GM12878 (cell line): ENCODE measurements around the gene KRTAP19-1. TPM values are rescaled to one million over a fixed set of nuclear protein-coding genes. Genes with fewer than 3 reads are reported as not detected.

ENCODE experiments used
- ATAC-seq: fragments of 200-7000 bp; cut with Tn5 transposase; 3 replicates; pipeline ENCODE4 v1.9.1; 2020; ENCODE audit warnings: mild to moderate bottlenecking, moderate library complexity
- BruUV-seq: library from RNA; stranded (reverse); fragments of 400-500 nt; replicated peaks from 2 replicates; lab custom pipeline; 2021; lab: Mats Ljungman, UMichigan
- CTCF ChIA-PET: fragments of 300-600 bp; sonication (Branson Sonifier 250); formaldehyde crosslinking; extraction: SDS; loops from one replicate; lab custom pipeline; 2021; ENCODE audit warnings: inconsistent platforms; lab: Yijun Ruan, JAX
- POLR2A ChIA-PET: fragments of 350-600 bp; formaldehyde crosslinking; extraction: SDS; loops from one replicate; lab custom pipeline; 2021; ENCODE audit warnings: inconsistent platforms; lab: Charles Lee
- RAD21 ChIA-PET: fragments of 300-600 bp; sonication (Branson Sonifier 250); formaldehyde crosslinking; loops from one replicate; lab custom pipeline; 2023; ENCODE audit warnings: antibody characterized with exemption; ENCODE audit not compliant: unreplicated experiment; lab: Charles Lee
- SMC1A ChIA-PET: fragments of 300-600 bp; sonication (Branson Sonifier 250); formaldehyde crosslinking; loops from one replicate; lab custom pipeline; 2023; ENCODE audit not compliant: unreplicated experiment, uncharacterized antibody; lab: Charles Lee
- DNase-seq: peaks from one replicate; pipeline ENCODE4 v3.0.0-alpha.2; 2011; ENCODE audit warnings: low read depth, low spot score
- FAIRE-seq: peaks from 3 replicates; lab custom pipeline; 2011; peaks lifted over from hg19 to GRCh38; lab: Jason Lieb, UNC
- H2AFZ ChIP-seq: 2 replicates; pipeline ENCODE4 v1.6.0; 2011; ENCODE audit warnings: low read depth, low read length, control low read depth; ENCODE audit not compliant: control insufficient read depth
- H3K27ac ChIP-seq: 2 replicates; pipeline ENCODE4 v1.5.1; 2011; ENCODE audit warnings: control low read depth; ENCODE audit not compliant: control insufficient read depth, insufficient read depth
- H3K27me3 ChIP-seq, 2 experiments: replicated peaks in 1 of 2; 2 replicates each; pipeline versions ENCODE4 v1.6.0 to v1.6.1; 2011; ENCODE audit warnings: low read length in 1 of 2; ENCODE audit not compliant: control insufficient read depth in 2 of 2, insufficient read depth in 2 of 2
- H3K36me3 ChIP-seq, 2 experiments: 2 replicates each; pipeline ENCODE4 v1.5.1; 2011; ENCODE audit warnings: low read length in 1 of 2; ENCODE audit not compliant: control insufficient read depth in 2 of 2, insufficient read depth in 2 of 2
- H3K4me1 ChIP-seq: 2 replicates; pipeline ENCODE4 v1.6.1; 2011; ENCODE audit warnings: mild to moderate bottlenecking, low read length, moderate library complexity, mixed read lengths; ENCODE audit not compliant: control insufficient read depth, insufficient read depth
- H3K4me2 ChIP-seq: 2 replicates; pipeline ENCODE4 v1.6.0; 2011; ENCODE audit warnings: control low read depth; ENCODE audit not compliant: control insufficient read depth, insufficient read depth
- H3K4me3 ChIP-seq: fragments of 200-600 bp; sonication (generic); 2 replicates; pipeline ENCODE4 v1.5.1; 2016
- H3K79me2 ChIP-seq: 2 replicates; pipeline ENCODE4 v1.6.0; 2011; ENCODE audit warnings: low read length; ENCODE audit not compliant: control insufficient read depth, insufficient read depth
- H3K9ac ChIP-seq: 2 replicates; pipeline ENCODE4 v1.8.0; 2011; ENCODE audit warnings: low read length, control low read depth, mixed read lengths; ENCODE audit not compliant: control insufficient read depth, insufficient read depth
- H3K9me3 ChIP-seq: replicated peaks from 3 replicates; pipeline ENCODE4 v1.5.1; 2011; ENCODE audit warnings: mild to moderate bottlenecking, low read length; ENCODE audit not compliant: control insufficient read depth, insufficient read depth
- H4K20me1 ChIP-seq: 2 replicates; pipeline ENCODE4 v1.6.0; 2011; ENCODE audit not compliant: control insufficient read depth, insufficient read depth
- BHLHE40 ChIP-seq, 2 experiments: fragments of 450-650 bp in 1 of 2; IDR thresholded peaks; 2 replicates each; pipeline ENCODE4 v1.6.1; 2011 to 2017; ENCODE audit warnings: low read depth in 2 of 2, borderline replicate concordance in 1 of 2, improper control_type of control experiment in 1 of 2, low read length in 1 of 2, mild to moderate bottlenecking in 1 of 2
- CBX3 ChIP-seq: fragments of 200-600 bp; sonication (generic); IDR thresholded peaks from 2 replicates; pipeline ENCODE4 v1.6.1; 2016; ENCODE audit warnings: low read depth, borderline replicate concordance
- EGR1 ChIP-seq, 2 experiments: IDR thresholded peaks; 1 replicate in 1 of 2; 2 replicates in 1 of 2; pipeline ENCODE4 v1.6.1; 2011 to 2012; ENCODE audit warnings: low read depth in 2 of 2, low read length in 2 of 2, borderline replicate concordance in 1 of 2, mild to moderate bottlenecking in 1 of 2, moderate library complexity in 1 of 2
- HDGF ChIP-seq: fragments of 450-650 bp; IDR thresholded peaks from 2 replicates; pipeline ENCODE4 v1.6.1; 2016; ENCODE audit warnings: antibody characterized with exemption
- JUND ChIP-seq: IDR thresholded peaks from 2 replicates; pipeline ENCODE4 v1.6.1; 2012; ENCODE audit warnings: low read depth, mild to moderate bottlenecking, low read length, improper control_type of control experiment, moderate library complexity
- KDM1A ChIP-seq: fragments of 200-600 bp; sonication (generic); IDR thresholded peaks from 2 replicates; pipeline ENCODE4 v1.6.1; 2016; ENCODE audit warnings: borderline replicate concordance
- MYC ChIP-seq: IDR thresholded peaks from 2 replicates; pipeline ENCODE4 v1.6.1; 2011; ENCODE audit warnings: mild to moderate bottlenecking, low read length, moderate library complexity, inconsistent platforms; ENCODE audit not compliant: insufficient read depth, insufficient replicate concordance, insufficient read length, severe bottlenecking
- RCOR1 ChIP-seq: conservative IDR thresholded peaks from 2 replicates; pipeline ENCODE4 v1.6.1; 2012; ENCODE audit warnings: low read depth, low read length, improper control_type of control experiment
- SMAD5 ChIP-seq: IDR thresholded peaks from 2 replicates; pipeline ENCODE4 v1.6.1; 2016; ENCODE audit warnings: antibody characterized with exemption, low read depth
- SREBF1 ChIP-seq: IDR thresholded peaks from 2 replicates; pipeline ENCODE4 v1.6.1; 2012; ENCODE audit warnings: mild to moderate bottlenecking, low read length
- TARDBP ChIP-seq: IDR thresholded peaks from 2 replicates; pipeline ENCODE4 v1.6.1; 2016; ENCODE audit warnings: borderline replicate concordance
- WGBS: methylation state at CpG from one replicate; pipeline ENCODE4 v1.1.6; 2016; ENCODE audit warnings: low lambda C conversion rate; ENCODE audit not compliant: insufficient replicate concordance, insufficient coverage; ENCODE audit errors: missing lambda C conversion rate; 5-methylcytosine and 5-hydroxymethylcytosine counted together
- in situ Hi-C: fragments of 300-500 bp; cut with MboI; formaldehyde crosslinking; loops from 9 replicates; pipeline ENCODE4 v1.14.3; 2018; ENCODE audit warnings: mixed read lengths
- intact Hi-C: fragments of 100-400 bp; cut with micrococcal nuclease; formaldehyde crosslinking; loops from one replicate; pipeline ENCODE4 v1.14.2; 2022; ENCODE audit not compliant: unreplicated experiment
- polyA plus RNA-seq, 11 experiments: library from polyadenylated mRNA; depleted of rRNA in 4 of 11; unstranded in 6 of 11; stranded (reverse) in 5 of 11; fragments of >200 nt; fragmentation: Nextera tagmentation in 4 of 11; fragmentation: Illumina TruSeq in 1 of 11; extraction: Ambion mirVana in 4 of 11; extraction: Trizol in 1 of 11; gene quantifications; 1 replicate in 1 of 11; 2 replicates in 10 of 11; pipeline versions ENCODE4 v1.2.1 to v1.2.3, GENCODE V29; 2011 to 2016; ENCODE audit warnings: inconsistent platforms in 2 of 11, missing spikeins in 2 of 11, low read depth in 1 of 11
- total RNA-seq, 4 experiments: library from RNA; depleted of rRNA in 3 of 4; stranded (reverse); fragments of >200 nt in 3 of 4; fragmentation: Illumina TruSeq in 1 of 4; extraction: Trizol in 1 of 4; gene quantifications; 2 replicates each; pipeline versions ENCODE4 v1.2.1 to v1.2.3, GENCODE V29; 2013 to 2021
- TF ChIP-seq, protein P1 (sequence below): IDR thresholded peaks from 2 replicates; pipeline ENCODE4 v1.6.1; 2012; ENCODE audit warnings: mild to moderate bottlenecking, low read depth, low read length
- TF ChIP-seq, protein P2 (sequence below): fragments of 450-650 bp; formaldehyde crosslinking; IDR thresholded peaks from 2 replicates; pipeline ENCODE4 v1.5.0; 2022; ENCODE audit warnings: mild to moderate bottlenecking, missing genetic modification characterization
- TF ChIP-seq, protein P3 (sequence below): fragments of 450-650 bp; IDR thresholded peaks from 2 replicates; pipeline ENCODE4 v1.6.1; 2017; ENCODE audit warnings: borderline replicate concordance
- TF ChIP-seq, protein P4 (sequence below): IDR thresholded peaks from 2 replicates; pipeline ENCODE4 v1.6.1; 2012; ENCODE audit warnings: low read length, inconsistent platforms

KRTAP19-1 gene
- total and polyA plus RNA-seq, 10 of the 15 experiments (the other 5 are each of a cell fraction or from before 2014, with no cell fraction given) = not detected

DNA sequence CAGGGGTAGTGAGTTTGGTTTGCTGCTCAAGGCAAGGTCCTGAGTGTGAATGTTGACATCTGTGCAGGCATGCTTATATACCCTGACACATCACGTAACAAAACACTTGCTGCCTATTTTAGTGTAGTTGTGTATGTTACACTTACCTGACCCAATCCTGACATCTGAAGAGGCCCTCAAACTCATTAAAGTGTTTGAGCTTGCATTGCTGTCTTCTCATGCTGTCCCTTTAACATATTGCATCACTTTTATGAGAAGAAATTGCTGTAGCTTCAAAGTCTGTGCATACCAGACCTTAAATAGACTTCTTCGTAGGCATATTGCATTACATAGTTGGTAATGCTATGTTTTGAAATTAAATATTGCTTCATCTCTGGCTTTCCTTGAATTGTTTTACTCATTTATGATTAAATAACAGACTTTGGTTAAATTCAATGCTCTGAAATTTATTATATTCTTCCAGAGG lies 11.8 kb upstream of the KRTAP19-1 start, which contains the start of gene KRTAP19-3:
KRTAP19-3 (minus strand) TSS at position 51 of the 466 bp plus-strand sequence. CDS start 56 bp downstream, outside the sequence.
- H4K20me1 ChIP-seq = no peaks in the 10 kb centered on the region
- H3K9me3 ChIP-seq = no peaks in the 10 kb centered on the region
- H3K36me3 ChIP-seq = no peaks in the 10 kb centered on the region
- no peaks in the 10 kb centered on the region for H3K79me2 ChIP-seq
- H3K4me3 ChIP-seq = no peak within 1 kb of the TSS
- POLR2A ChIA-PET = no interaction called here
- no peak within 1 kb of the TSS for H3K9ac ChIP-seq
- no TSS peak for BruUV-seq
- H3K27ac ChIP-seq = no peak within 1 kb of the TSS
- H3K4me1 ChIP-seq = no peaks in the 10 kb centered on the region
- in situ Hi-C loops = no loop called here
- H3K27me3 ChIP-seq = no peaks in the 10 kb centered on the region
- FAIRE-seq (no peak), ATAC-seq (no peak), DNase-seq (no peak)
- H3K4me2 ChIP-seq = no peak within 1 kb of the TSS
- CTCF ChIA-PET = interaction anchor here (0.7 kb wide), 1 partner anchor 13 kb away, joined by 3 read pairs; no protein-coding TSS in a partner anchor
- SMC1A ChIA-PET = no interaction called here
- intact Hi-C loops = no loop called here
- 57% methylated on average over 2 of the region's 2 CpGs for WGBS
- RAD21 ChIA-PET = no interaction called here
- no peak within 1 kb of the TSS for H2AFZ ChIP-seq
- TF ChIP-seq, protein P1, sequence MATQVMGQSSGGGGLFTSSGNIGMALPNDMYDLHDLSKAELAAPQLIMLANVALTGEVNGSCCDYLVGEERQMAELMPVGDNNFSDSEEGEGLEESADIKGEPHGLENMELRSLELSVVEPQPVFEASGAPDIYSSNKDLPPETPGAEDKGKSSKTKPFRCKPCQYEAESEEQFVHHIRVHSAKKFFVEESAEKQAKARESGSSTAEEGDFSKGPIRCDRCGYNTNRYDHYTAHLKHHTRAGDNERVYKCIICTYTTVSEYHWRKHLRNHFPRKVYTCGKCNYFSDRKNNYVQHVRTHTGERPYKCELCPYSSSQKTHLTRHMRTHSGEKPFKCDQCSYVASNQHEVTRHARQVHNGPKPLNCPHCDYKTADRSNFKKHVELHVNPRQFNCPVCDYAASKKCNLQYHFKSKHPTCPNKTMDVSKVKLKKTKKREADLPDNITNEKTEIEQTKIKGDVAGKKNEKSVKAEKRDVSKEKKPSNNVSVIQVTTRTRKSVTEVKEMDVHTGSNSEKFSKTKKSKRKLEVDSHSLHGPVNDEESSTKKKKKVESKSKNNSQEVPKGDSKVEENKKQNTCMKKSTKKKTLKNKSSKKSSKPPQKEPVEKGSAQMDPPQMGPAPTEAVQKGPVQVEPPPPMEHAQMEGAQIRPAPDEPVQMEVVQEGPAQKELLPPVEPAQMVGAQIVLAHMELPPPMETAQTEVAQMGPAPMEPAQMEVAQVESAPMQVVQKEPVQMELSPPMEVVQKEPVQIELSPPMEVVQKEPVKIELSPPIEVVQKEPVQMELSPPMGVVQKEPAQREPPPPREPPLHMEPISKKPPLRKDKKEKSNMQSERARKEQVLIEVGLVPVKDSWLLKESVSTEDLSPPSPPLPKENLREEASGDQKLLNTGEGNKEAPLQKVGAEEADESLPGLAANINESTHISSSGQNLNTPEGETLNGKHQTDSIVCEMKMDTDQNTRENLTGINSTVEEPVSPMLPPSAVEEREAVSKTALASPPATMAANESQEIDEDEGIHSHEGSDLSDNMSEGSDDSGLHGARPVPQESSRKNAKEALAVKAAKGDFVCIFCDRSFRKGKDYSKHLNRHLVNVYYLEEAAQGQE = no peak
- TF ChIP-seq BHLHE40 (IDR thresholded peaks at IDR 0.05; ENCODE audit: borderline replicate concordance in 1 of 2, low read depth in 2 of 2, low read length in 1 of 2) (no peak), SREBF1 (no peak), KDM1A (no peak), RCOR1 (no peak), TARDBP (no peak), SMAD5 (no peak), MYC (no peak), CBX3 (no peak), JUND (no peak), EGR1 (IDR thresholded peaks at IDR 0.05; ENCODE audit: borderline replicate concordance in 1 of 2, low read depth in 2 of 2, low read length in 2 of 2) (no peak), HDGF (no peak)
- TF ChIP-seq, protein P2, sequence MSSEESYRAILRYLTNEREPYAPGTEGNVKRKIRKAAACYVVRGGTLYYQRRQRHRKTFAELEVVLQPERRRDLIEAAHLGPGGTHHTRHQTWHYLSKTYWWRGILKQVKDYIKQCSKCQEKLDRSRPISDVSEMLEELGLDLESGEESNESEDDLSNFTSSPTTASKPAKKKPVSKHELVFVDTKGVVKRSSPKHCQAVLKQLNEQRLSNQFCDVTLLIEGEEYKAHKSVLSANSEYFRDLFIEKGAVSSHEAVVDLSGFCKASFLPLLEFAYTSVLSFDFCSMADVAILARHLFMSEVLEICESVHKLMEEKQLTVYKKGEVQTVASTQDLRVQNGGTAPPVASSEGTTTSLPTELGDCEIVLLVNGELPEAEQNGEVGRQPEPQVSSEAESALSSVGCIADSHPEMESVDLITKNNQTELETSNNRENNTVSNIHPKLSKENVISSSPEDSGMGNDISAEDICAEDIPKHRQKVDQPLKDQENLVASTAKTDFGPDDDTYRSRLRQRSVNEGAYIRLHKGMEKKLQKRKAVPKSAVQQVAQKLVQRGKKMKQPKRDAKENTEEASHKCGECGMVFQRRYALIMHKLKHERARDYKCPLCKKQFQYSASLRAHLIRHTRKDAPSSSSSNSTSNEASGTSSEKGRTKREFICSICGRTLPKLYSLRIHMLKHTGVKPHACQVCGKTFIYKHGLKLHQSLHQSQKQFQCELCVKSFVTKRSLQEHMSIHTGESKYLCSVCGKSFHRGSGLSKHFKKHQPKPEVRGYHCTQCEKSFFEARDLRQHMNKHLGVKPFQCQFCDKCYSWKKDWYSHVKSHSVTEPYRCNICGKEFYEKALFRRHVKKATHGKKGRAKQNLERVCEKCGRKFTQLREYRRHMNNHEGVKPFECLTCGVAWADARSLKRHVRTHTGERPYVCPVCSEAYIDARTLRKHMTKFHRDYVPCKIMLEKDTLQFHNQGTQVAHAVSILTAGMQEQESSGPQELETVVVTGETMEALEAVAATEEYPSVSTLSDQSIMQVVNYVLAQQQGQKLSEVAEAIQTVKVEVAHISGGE = no peak
- TF ChIP-seq, protein P3, sequence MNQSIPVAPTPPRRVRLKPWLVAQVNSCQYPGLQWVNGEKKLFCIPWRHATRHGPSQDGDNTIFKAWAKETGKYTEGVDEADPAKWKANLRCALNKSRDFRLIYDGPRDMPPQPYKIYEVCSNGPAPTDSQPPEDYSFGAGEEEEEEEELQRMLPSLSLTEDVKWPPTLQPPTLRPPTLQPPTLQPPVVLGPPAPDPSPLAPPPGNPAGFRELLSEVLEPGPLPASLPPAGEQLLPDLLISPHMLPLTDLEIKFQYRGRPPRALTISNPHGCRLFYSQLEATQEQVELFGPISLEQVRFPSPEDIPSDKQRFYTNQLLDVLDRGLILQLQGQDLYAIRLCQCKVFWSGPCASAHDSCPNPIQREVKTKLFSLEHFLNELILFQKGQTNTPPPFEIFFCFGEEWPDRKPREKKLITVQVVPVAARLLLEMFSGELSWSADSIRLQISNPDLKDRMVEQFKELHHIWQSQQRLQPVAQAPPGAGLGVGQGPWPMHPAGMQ = no peak
- TF ChIP-seq, protein P4, sequence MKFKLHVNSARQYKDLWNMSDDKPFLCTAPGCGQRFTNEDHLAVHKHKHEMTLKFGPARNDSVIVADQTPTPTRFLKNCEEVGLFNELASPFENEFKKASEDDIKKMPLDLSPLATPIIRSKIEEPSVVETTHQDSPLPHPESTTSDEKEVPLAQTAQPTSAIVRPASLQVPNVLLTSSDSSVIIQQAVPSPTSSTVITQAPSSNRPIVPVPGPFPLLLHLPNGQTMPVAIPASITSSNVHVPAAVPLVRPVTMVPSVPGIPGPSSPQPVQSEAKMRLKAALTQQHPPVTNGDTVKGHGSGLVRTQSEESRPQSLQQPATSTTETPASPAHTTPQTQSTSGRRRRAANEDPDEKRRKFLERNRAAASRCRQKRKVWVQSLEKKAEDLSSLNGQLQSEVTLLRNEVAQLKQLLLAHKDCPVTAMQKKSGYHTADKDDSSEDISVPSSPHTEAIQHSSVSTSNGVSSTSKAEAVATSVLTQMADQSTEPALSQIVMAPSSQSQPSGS = no peak
